Stomach smooth muscle (tissue), 2 donors: ENCODE measurements around the gene PARVG.

Experiments used
- H3K27ac ChIP-seq: one replicate; pipeline ENCODE4 v1.7.0; 2013; ENCODE audit warnings: mild to moderate bottlenecking, low read length, inconsistent platforms
- H3K27me3 ChIP-seq, 2 donors: one replicate each; pipeline ENCODE4 v1.7.0; 2013; ENCODE audit warnings: low read length in 2 of 2; ENCODE audit not compliant: insufficient read depth in 2 of 2, control insufficient read depth in 1 of 2
- H3K36me3 ChIP-seq, 2 donors: one replicate each; pipeline ENCODE4 v1.7.0; 2013; ENCODE audit warnings: low read length in 2 of 2; ENCODE audit not compliant: control insufficient read depth in 2 of 2, insufficient read depth in 2 of 2
- H3K4me1 ChIP-seq: one replicate; pipeline ENCODE4 v1.7.0; 2013; ENCODE audit warnings: low read length; ENCODE audit not compliant: control insufficient read depth, insufficient read depth
- H3K4me3 ChIP-seq, 2 donors: one replicate each; pipeline ENCODE4 v1.7.0; 2013; ENCODE audit warnings: low read length in 2 of 2
- H3K9ac ChIP-seq, 2 donors: one replicate each; pipeline ENCODE4 v1.7.0; 2013; ENCODE audit warnings: low read length in 2 of 2, mild to moderate bottlenecking in 1 of 2
- H3K9me3 ChIP-seq, 2 donors: one replicate each; pipeline ENCODE4 v1.7.0; 2013; ENCODE audit warnings: low read length in 2 of 2; ENCODE audit not compliant: control insufficient read depth in 2 of 2
- donor health status: healthy.
- donor health status: Pancreatic carcinoma.

Gene PARVG

DNA sequence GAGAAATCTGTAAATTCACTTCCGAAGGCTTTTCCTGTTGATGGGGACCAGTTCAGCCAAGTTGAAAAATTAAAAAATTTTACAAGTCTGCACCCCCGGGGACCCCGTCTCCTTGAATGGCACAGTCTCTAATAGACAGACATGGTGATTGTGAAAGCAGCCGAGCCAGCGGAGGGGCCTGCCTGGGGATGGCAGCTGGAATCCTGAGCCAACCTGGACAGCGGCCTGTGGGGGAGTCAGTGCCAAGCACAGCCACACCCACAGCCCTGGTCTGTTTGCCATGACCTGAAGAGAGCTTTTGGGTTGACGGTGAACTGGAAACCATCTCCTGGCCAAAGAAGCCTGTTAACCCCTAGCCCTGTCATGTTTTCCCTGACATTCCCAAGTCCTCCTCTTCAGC is 64.7 kb downstream of the PARVG start:
- Histone ChIP-seq H3K27ac (no peak overlapping the region), H3K4me3 (no peak overlapping the region), H3K36me3 (peaks cover 7 to 14% of the 10 kb centered on the region in 2 donors), H3K9me3 (peaks cover 2 to 6% of the 10 kb centered on the region in 2 donors), H3K4me1 (no peaks in the 10 kb centered on the region), H3K9ac (no peak overlapping the region), H3K27me3 (no peaks in the 10 kb centered on the region)

DNA sequence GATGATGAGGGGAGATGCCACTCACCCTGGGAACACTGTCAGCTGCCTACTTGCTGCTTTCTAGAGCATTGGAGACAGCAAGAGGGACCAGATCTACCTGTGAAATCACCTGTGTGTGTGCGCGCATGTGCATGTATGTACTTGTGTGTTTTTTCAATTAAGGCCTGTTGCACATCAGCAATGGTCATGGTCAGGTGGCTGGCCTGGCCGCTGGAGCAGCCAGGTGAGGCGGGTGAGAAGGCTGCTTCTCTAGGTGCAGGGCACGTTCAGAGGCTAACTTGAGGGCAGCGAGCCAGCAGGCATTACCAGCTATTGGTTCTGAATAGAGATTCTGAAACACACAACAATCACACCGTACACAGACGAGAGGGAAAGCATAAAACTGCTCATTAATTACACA is 65.1 kb downstream of the PARVG start:
- H3K9ac ChIP-seq: no peak overlapping the region
- no peak overlapping the region for H3K27ac ChIP-seq
- H3K36me3 ChIP-seq: peaks cover 7 to 14% of the 10 kb centered on the region in 2 donors
- H3K9me3 ChIP-seq: peaks cover 4 to 7% of the 10 kb centered on the region in 2 donors
- no peaks in the 10 kb centered on the region for H3K4me1 ChIP-seq
- no peaks in the 10 kb centered on the region for H3K27me3 ChIP-seq
- no peak overlapping the region for H3K4me3 ChIP-seq

- no peak overlapping the region for H3K27ac ChIP-seq
- peaks cover 4 to 7% of the 10 kb centered on the region in 2 donors for H3K9me3 ChIP-seq
- no peak overlapping the region for H3K9ac ChIP-seq
- no peaks in the 10 kb centered on the region for H3K4me1 ChIP-seq
- peaks cover 7 to 14% of the 10 kb centered on the region in 2 donors for H3K36me3 ChIP-seq
- no peaks in the 10 kb centered on the region for H3K27me3 ChIP-seq
- H3K4me3 ChIP-seq: no peak overlapping the region
Observed at GRCh38 chr22:44246615-44247326, 66.0 kb downstream of the PARVG start.

DNA sequence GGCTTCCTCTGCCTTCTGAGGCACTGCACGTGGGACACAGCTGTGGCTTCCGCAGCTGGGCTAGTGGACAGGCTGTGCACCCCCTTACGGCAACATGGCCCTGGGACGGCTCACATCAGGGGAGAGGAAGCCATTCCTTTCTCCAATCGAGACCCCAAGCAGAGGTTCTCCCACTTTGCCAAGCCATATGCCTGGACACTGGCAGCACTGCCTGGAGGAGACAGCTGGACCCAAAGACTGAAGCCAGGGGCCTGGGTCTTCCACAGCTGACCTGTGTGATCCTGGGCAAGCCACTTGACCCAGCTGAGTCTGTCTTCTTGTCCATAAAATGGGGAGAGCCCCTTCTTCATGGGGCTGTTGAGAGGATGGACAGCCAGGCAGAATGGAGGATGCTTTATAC is 66.6 kb downstream of the PARVG start:
- Histone ChIP-seq H3K4me1 (no peaks in the 10 kb centered on the region), H3K4me3 (no peak overlapping the region), H3K9ac (no peak overlapping the region), H3K27ac (no peak overlapping the region), H3K36me3 (peaks cover 7 to 14% of the 10 kb centered on the region in 2 donors), H3K9me3 (peaks cover 4 to 7% of the 10 kb centered on the region in 2 donors), H3K27me3 (no peaks in the 10 kb centered on the region)

GRCh38 chr22:44247923-44248892 is 67.5 kb downstream of the PARVG start:
- peaks cover 7 to 14% of the 10 kb centered on the region in 2 donors for H3K36me3 ChIP-seq
- peaks cover 4 to 7% of the 10 kb centered on the region in 2 donors for H3K9me3 ChIP-seq
- H3K27me3 ChIP-seq: no peaks in the 10 kb centered on the region
- no peaks in the 10 kb centered on the region for H3K4me1 ChIP-seq
- no peak overlapping the region for H3K27ac ChIP-seq
- H3K9ac ChIP-seq: no peak overlapping the region
- no peak overlapping the region for H3K4me3 ChIP-seq

GRCh38 chr22:44248926-44249325 is 68.2 kb downstream of the PARVG start:
- H3K9me3 ChIP-seq: peaks cover 4 to 7% of the 10 kb centered on the region in 2 donors
- no peak overlapping the region for H3K9ac ChIP-seq
- peaks cover 7 to 14% of the 10 kb centered on the region in 2 donors for H3K36me3 ChIP-seq
- no peak overlapping the region for H3K4me3 ChIP-seq
- no peaks in the 10 kb centered on the region for H3K27me3 ChIP-seq
- no peak overlapping the region for H3K27ac ChIP-seq
- H3K4me1 ChIP-seq: no peaks in the 10 kb centered on the region

- Histone ChIP-seq H3K27me3 (no peaks in the 10 kb centered on the region), H3K9me3 (peaks cover 4 to 7% of the 10 kb centered on the region in 2 donors), H3K27ac (no peak overlapping the region), H3K36me3 (peaks cover 7 to 11% of the 10 kb centered on the region in 2 donors), H3K4me1 (no peaks in the 10 kb centered on the region), H3K9ac (no peak overlapping the region), H3K4me3 (no peak overlapping the region)
Observed at GRCh38 chr22:44249376-44250147, 68.8 kb downstream of the PARVG start.

GRCh38 chr22:44254811-44255210 is 74.1 kb downstream of the PARVG start:
- H3K4me1 ChIP-seq: no peaks in the 10 kb centered on the region
- no peak overlapping the region for H3K9ac ChIP-seq
- no peak overlapping the region for H3K4me3 ChIP-seq
- H3K9me3 ChIP-seq: peaks cover 4 to 7% of the 10 kb centered on the region in 2 donors
- no peak overlapping the region for H3K27ac ChIP-seq
- no peaks in the 10 kb centered on the region for H3K36me3 ChIP-seq
- H3K27me3 ChIP-seq: no peaks in the 10 kb centered on the region

DNA sequence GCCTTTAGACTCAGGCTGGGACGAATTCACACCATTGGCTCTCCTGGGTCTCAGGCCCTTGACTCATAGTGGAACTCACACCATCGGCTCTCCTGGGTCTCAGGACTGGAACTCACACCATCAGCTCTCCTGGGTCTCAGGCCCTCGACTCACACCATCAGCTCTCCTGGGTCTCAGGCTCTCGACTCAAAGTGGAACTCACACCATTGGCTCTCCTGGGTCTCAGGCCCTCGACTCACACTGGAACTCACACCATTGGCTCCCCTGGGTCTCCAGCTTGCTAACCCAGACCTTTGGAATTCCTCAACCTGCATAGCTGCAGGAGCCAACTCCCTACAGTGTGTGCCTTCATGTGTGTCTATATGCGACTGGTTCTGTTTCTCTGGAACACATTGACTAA is 75.4 kb downstream of the PARVG start:
- no peak overlapping the region for H3K4me3 ChIP-seq
- no peaks in the 10 kb centered on the region for H3K27me3 ChIP-seq
- H3K9ac ChIP-seq: no peak overlapping the region
- no peaks in the 10 kb centered on the region for H3K36me3 ChIP-seq
- no peaks in the 10 kb centered on the region for H3K9me3 ChIP-seq
- H3K4me1 ChIP-seq: no peaks in the 10 kb centered on the region
- H3K27ac ChIP-seq: no peak overlapping the region
